ENCODE results near the gene ACTR8. TPM values are rescaled to one million over a fixed set of nuclear protein-coding genes. Genes with fewer than 3 reads are reported as not detected.
"Not testable (repeated sequence)": the region's sequence is repeated elsewhere in the genome, so short reads cannot be mapped to it uniquely, and the experiment has no call there.

ACTR8 gene
- 19.7 and 28.4 TPM in 2 replicates for polyA plus RNA-seq
- 67.4 and 76.9 TPM in 2 replicates for polyA minus RNA-seq

GRCh38 chr3:53881691-53882593, at the start of gene ACTR8:
TSS of gene ACTR8 (minus strand) at chr3:53882152. CDS start at chr3:53882101, 51 bp downstream.
- Histone ChIP-seq H3K36me3 (ENCODE audit: insufficient read depth, low read length) (peaks cover 10% of the 10 kb centered on the region), H3K4me2 (ENCODE audit: low read length) (peak within 1 kb of the TSS; percentile 91), H3K4me3 (ENCODE audit: low read length) (peak within 1 kb of the TSS; percentile 76), H3K79me2 (replicated peaks; ENCODE audit: insufficient read depth, low read length) (peaks cover 14% of the 10 kb centered on the region), H3K9me2 (ENCODE audit: insufficient read depth, low read length) (no peaks in the 10 kb centered on the region), H3K9ac (ENCODE audit: low read length) (peak within 1 kb of the TSS; percentile 88), H3K9me3 (ENCODE audit: low read length) (no peaks in the 10 kb centered on the region), H3K27me3 (ENCODE audit: insufficient read depth, low read depth, low read length) (no peaks in the 10 kb centered on the region), H4K20me1 (ENCODE audit: insufficient read depth) (no peaks in the 10 kb centered on the region), H3F3A (ENCODE audit: insufficient read depth, low read length, poor library complexity, severe bottlenecking) (no peaks in the 10 kb centered on the region), H3K27ac (ENCODE audit: low read length) (peak within 1 kb of the TSS; percentile 87), H2AFZ (ENCODE audit: low read depth, low read length) (peak within 1 kb of the TSS; percentile 73)
- TF ChIP-seq REST (IDR thresholded peaks at IDR 0.05; ENCODE audit: borderline replicate concordance) (peak; percentile 93), TAF1 (IDR thresholded peaks at IDR 0.05; ENCODE audit: low read depth) (peak; percentile 94), POLR2AphosphoS5 (IDR thresholded peaks at IDR 0.05) (peak; percentile 96), EZH2 (IDR thresholded peaks at IDR 0.05; ENCODE audit: borderline replicate concordance, insufficient read depth, low read length, poor library complexity, severe bottlenecking) (no peak), RAD21 (conservative IDR thresholded peaks at IDR 0.05) (peak; percentile 58), CTCF (IDR thresholded peaks at IDR 0.05; ENCODE audit: poor library complexity, severe bottlenecking) (peak; percentile 68), MXI1 (conservative IDR thresholded peaks at IDR 0.05; ENCODE audit: poor library complexity, severe bottlenecking) (peak; percentile 79), SMC3 (conservative IDR thresholded peaks at IDR 0.05; ENCODE audit: poor library complexity) (peak; percentile 74), EP300 (conservative IDR thresholded peaks at IDR 0.05; ENCODE audit: poor library complexity, severe bottlenecking) (peak; percentile 25)

- H4K20me1 ChIP-seq (ENCODE audit: insufficient read depth); H3K36me3 ChIP-seq (ENCODE audit: insufficient read depth, low read length); H3K9ac ChIP-seq (ENCODE audit: low read length); H2AFZ ChIP-seq (ENCODE audit: low read depth, low read length); H3F3A ChIP-seq (ENCODE audit: insufficient read depth, low read length, poor library complexity, severe bottlenecking); H3K4me3 ChIP-seq (ENCODE audit: low read length); H3K9me3 ChIP-seq (ENCODE audit: low read length); H3K27me3 ChIP-seq (ENCODE audit: insufficient read depth, low read depth, low read length); H3K9me2 ChIP-seq (ENCODE audit: insufficient read depth, low read length); H3K27ac ChIP-seq (ENCODE audit: low read length); H3K4me2 ChIP-seq (ENCODE audit: low read length); H3K79me2 ChIP-seq (replicated peaks; ENCODE audit: insufficient read depth, low read length): not testable (repeated sequence)
Observed at GRCh38 chr3:53927208-53927872, 45.4 kb upstream of the ACTR8 start.

Measured in neural cell (in vitro differentiated cells).